Measurements from ENCODE around the gene ATP8B4.
"Not testable (repeated sequence)": the region's sequence is repeated elsewhere in the genome, so short reads cannot be mapped to it uniquely, and the experiment has no call there.

Gene ATP8B4

GRCh38 chr15:50119063-50120040, at the start of gene ATP8B4:
TSS of gene ATP8B4 (minus strand) at chr15:50119233. CDS start at chr15:50106966, 12,267 bp downstream.
- DNase-seq = peak; percentile 72

GRCh38 chr15:50168379-50168778, 49.3 kb upstream of the ATP8B4 start:
- no peak for DNase-seq

- no peak for DNase-seq
These were observed 48.1 kb upstream of the ATP8B4 start for GRCh38 chr15:50167110-50167509.

GRCh38 chr15:50166216-50166615, 47.2 kb upstream of the ATP8B4 start:
- peak; percentile 49 for DNase-seq

GRCh38 chr15:50164458-50164857, 45.4 kb upstream of the ATP8B4 start:
- DNase-seq = no peak

- DNase-seq = peak; percentile 33
These were observed 44.8 kb upstream of the ATP8B4 start for GRCh38 chr15:50163719-50164410.

GRCh38 chr15:50162969-50163718, 44.1 kb upstream of the ATP8B4 start:
- no peak for DNase-seq

GRCh38 chr15:50158236-50158635, 39.2 kb upstream of the ATP8B4 start:
- not testable (repeated sequence) for DNase-seq

- DNase-seq = no peak
These were observed 32.4 kb upstream of the ATP8B4 start for GRCh38 chr15:50151476-50151875.

GRCh38 chr15:50150851-50151250, 31.8 kb upstream of the ATP8B4 start:
- no peak for DNase-seq

- DNase-seq = no peak
These were observed 31.3 kb upstream of the ATP8B4 start for GRCh38 chr15:50150349-50150748.

GRCh38 chr15:50149090-50149489, 30.1 kb upstream of the ATP8B4 start:
- peak; percentile 39 for DNase-seq

GRCh38 chr15:50148362-50148963, 29.4 kb upstream of the ATP8B4 start:
- DNase-seq = peak; percentile 44

- DNase-seq = no peak
These were observed 27.6 kb upstream of the ATP8B4 start for GRCh38 chr15:50146632-50147031.

GRCh38 chr15:50145451-50145872, 26.4 kb upstream of the ATP8B4 start:
- DNase-seq = peak; percentile 84

- DNase-seq = no peak
These were observed 25.5 kb upstream of the ATP8B4 start for GRCh38 chr15:50144341-50145120.

- DNase-seq = no peak
These were observed 24.3 kb upstream of the ATP8B4 start for GRCh38 chr15:50143255-50143860.

GRCh38 chr15:50141856-50142255, 22.8 kb upstream of the ATP8B4 start:
- no peak for DNase-seq

GRCh38 chr15:50140983-50141382, 21.9 kb upstream of the ATP8B4 start:
- DNase-seq = no peak

GRCh38 chr15:50140098-50140497, 21.1 kb upstream of the ATP8B4 start:
- DNase-seq = no peak

GRCh38 chr15:50138391-50138790, 19.4 kb upstream of the ATP8B4 start:
- peak; percentile 28 for DNase-seq

All from hematopoietic multipotent progenitor cell treated with erythropoietin and hydrocortisone succinate and interleukin-3 and kit ligand, for 6 days (in vitro differentiated cells).